Activated CD8-positive, alpha-beta memory T cell treated with anti-CD3 and anti-CD28 coated beads for 36 hours (primary cell): ENCODE measurements around the gene ERC2. TPM values are rescaled to one million over a fixed set of nuclear protein-coding genes. Genes with fewer than 3 reads are reported as not detected.
"Not testable (repeated sequence)": the region's sequence is repeated elsewhere in the genome, so short reads cannot be mapped to it uniquely, and the experiment has no call there.

Experiments
- CTCF ChIA-PET: fragments of 350-600 bp; sonication (Branson Sonifier 250); formaldehyde crosslinking; loops from one replicate; lab custom pipeline; 2021; ENCODE audit warnings: antibody characterized with exemption; lab: Charles Lee
- POLR2A ChIA-PET: fragments of 350-600 bp; sonication (Branson Sonifier 250); formaldehyde crosslinking; loops from one replicate; lab custom pipeline; 2021; ENCODE audit warnings: antibody characterized with exemption; lab: Charles Lee
- total RNA-seq, 2 experiments: library from RNA; stranded (reverse); gene quantifications; one replicate each; pipeline ENCODE4 v1.2.3, GENCODE V29; 2021

ERC2 gene
- total RNA-seq, 2 experiments from 2014 or later, result not detected

- ChIA-PET POLR2A (no interaction called here), CTCF (no interaction called here)
Measured at GRCh38 chr3:56055546-56055945, 412.7 kb downstream of the ERC2 start.

GRCh38 chr3:56054844-56055243, 413.4 kb downstream of the ERC2 start:
- CTCF ChIA-PET, result no interaction called here
- POLR2A ChIA-PET, result no interaction called here

GRCh38 chr3:56053727-56054126, 414.5 kb downstream of the ERC2 start:
- ChIA-PET POLR2A (no interaction called here), CTCF (no interaction called here)

- ChIA-PET CTCF (no interaction called here), POLR2A (no interaction called here)
Measured at GRCh38 chr3:56052188-56052587, 416.1 kb downstream of the ERC2 start.

- ChIA-PET CTCF (no interaction called here), POLR2A (no interaction called here)
Measured at GRCh38 chr3:56051052-56051451, 417.2 kb downstream of the ERC2 start.

DNA sequence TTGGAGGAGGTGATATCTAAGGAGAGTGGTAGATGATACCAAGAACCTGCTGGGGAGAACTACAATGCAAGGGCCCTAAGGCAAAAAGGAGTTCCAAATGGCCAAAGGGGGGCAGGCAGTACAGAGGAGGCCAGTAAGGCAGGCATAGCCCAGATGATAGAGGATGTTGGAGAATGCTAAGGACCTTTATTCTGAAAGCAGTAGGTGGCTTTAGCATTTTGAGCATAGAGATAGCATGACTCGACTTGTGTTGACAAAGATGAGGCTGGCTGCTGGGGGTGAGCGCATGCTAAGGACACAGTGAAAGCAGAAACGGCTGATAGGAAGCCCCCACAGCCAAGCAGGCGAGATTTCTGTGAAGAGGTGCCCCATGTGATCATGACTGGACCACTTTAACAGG, 419.3 kb downstream of the ERC2 start:
- POLR2A ChIA-PET, result no interaction called here
- CTCF ChIA-PET, result no interaction called here

DNA sequence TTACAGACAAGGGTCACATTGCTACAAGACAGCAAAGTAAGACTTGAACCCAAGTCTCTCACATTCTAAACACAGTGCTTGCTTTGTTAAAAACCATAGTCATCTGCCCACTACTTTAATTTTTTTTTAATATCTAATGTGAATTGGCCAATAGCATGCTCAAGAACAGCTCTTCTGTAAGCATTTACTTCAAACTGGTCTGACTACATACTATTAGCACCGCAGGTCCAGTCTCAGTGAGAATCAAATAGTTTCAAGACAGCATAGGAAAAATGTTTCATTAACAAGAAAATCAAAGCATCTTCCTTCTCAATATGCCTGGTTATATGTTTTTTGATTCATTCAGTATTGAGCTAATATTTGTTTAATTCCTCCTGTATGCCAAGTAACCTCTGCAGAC, 419.9 kb downstream of the ERC2 start:
- ChIA-PET POLR2A (no interaction called here), CTCF (no interaction called here)

- CTCF ChIA-PET, result no interaction called here
- POLR2A ChIA-PET, result no interaction called here
Measured at GRCh38 chr3:56042326-56042951, 425.8 kb downstream of the ERC2 start.

DNA sequence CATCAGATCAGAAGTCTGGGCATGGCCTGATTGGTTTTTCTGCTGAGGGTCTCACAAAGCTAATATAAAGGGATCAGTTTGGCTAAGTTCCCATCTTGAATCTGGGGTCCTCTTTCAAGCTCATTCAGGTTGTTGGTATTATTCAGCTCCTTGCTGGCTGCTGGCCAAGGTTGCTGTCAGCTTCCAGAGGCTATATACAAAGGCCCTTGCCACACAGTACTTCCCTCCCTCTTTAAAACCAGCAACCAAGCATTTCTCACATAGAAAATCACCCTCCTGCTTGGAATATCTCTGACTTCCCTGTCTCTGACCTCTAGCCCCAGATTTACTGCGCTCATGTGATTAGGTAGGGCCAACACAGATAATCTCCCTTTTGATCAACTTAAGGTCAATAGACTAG, 442.9 kb downstream of the ERC2 start:
- ChIA-PET CTCF (no interaction called here), POLR2A (no interaction called here)

GRCh38 chr3:56023546-56023945, 444.7 kb downstream of the ERC2 start:
- CTCF ChIA-PET, result no interaction called here
- POLR2A ChIA-PET, result no interaction called here

DNA sequence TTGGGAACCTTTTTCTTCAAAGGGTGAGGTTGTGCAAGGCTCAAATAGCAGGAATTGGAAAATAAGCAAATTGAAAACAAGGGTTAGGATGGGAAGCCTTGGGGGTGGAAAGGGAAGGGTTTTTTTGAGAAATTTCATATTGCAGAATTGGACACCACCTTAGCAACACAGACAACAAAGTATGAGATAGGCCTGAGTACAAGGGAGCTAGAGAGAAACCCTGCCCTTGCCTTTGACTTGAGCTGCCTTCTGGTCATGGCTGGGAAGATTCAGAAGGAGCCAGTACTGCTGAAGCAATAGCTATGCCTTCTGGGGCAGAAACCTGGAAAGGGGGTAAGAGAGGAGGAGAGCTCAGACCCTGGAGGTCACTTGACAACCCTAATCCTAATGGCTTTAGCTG, 445.6 kb downstream of the ERC2 start:
- ChIA-PET CTCF (no interaction called here), POLR2A (no interaction called here)

GRCh38 chr3:56019490-56020146, 448.6 kb downstream of the ERC2 start:
- CTCF ChIA-PET, result no interaction called here

GRCh38 chr3:56015374-56015773, 452.9 kb downstream of the ERC2 start:
- CTCF ChIA-PET, POLR2A ChIA-PET: not testable (repeated sequence)

More at GRCh38 chr3:56019490-56020146, 448.6 kb downstream of the ERC2 start:
- POLR2A ChIA-PET, result no interaction called here

GRCh38 chr3:56012721-56013120, 455.5 kb downstream of the ERC2 start:
- CTCF ChIA-PET, result interaction anchor here (0.6 kb wide), 1 partner anchor 19 kb away, joined by 3 read pairs; no protein-coding TSS in a partner anchor

GRCh38 chr3:56005196-56005805, 463.0 kb downstream of the ERC2 start:
- POLR2A ChIA-PET, result no interaction called here

More at GRCh38 chr3:56012721-56013120, 455.5 kb downstream of the ERC2 start:
- POLR2A ChIA-PET, result no interaction called here

GRCh38 chr3:56003129-56003528, 465.1 kb downstream of the ERC2 start:
- POLR2A ChIA-PET, result interaction anchor here (1.0 kb wide), 1 partner anchor 9 kb away, joined by 3 read pairs; no protein-coding TSS in a partner anchor
- CTCF ChIA-PET, result no interaction called here

More at GRCh38 chr3:56005196-56005805, 463.0 kb downstream of the ERC2 start:
- CTCF ChIA-PET, result no interaction called here

DNA sequence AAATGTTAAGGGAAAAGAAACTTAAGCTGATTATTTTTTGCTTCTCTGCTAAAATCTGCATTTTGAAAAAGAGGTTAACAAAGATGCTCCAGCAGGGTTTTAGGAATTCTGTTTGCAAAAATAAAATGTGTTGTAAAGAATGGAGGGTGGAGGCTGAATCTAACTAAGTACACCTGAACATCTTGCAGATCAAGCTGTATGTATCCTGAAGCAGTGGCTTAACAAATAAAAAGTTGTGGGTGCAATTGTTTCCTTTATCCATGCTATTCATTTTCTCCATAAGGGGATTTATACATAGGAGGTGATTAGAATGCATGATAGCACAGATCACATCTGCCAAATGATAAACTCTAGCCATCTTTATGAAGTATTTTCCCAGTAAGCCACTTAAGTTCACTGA, 466.3 kb downstream of the ERC2 start:
- ChIA-PET POLR2A (interaction anchor here (1.0 kb wide), 1 partner anchor 8 kb away, joined by 3 read pairs; no protein-coding TSS in a partner anchor), CTCF (no interaction called here)

- ChIA-PET CTCF (no interaction called here), POLR2A (no interaction called here)
Measured at GRCh38 chr3:56001537-56001936, 466.7 kb downstream of the ERC2 start.

GRCh38 chr3:55989366-55989765, 478.9 kb downstream of the ERC2 start:
- POLR2A ChIA-PET, result no interaction called here
- CTCF ChIA-PET, result no interaction called here

- POLR2A ChIA-PET, result no interaction called here
- CTCF ChIA-PET, result no interaction called here
Measured at GRCh38 chr3:55988905-55989304, 479.4 kb downstream of the ERC2 start.

DNA sequence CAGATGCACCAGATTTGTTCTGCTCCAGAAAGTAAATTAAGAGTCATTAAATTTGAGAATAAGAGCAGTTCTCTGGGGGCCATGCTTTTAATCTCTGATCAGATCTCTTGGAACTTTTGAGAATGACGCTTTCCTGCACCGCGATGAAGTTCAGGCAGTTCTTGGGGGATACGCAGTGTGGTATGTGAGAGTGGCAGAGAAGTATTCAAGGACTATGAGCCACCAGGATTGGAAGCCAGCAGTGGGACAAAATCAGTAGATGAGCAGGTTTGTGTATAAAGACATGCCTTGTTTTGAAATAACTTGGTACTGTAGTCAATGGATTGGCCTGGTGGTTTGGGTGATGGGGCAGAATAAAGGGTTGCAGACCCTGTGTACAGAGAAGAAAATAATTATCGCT, 483.6 kb downstream of the ERC2 start:
- ChIA-PET POLR2A (no interaction called here), CTCF (no interaction called here)
